PFSK-1 (cell line): Measurements from ENCODE around the gene ST8SIA5.

Experiments used
- POLR2AphosphoS5 ChIP-seq: IDR thresholded peaks from 2 replicates; pipeline ENCODE4 v1.6.1; 2012; ENCODE audit warnings: low read depth, mild to moderate bottlenecking, control low read depth, low read length, moderate library complexity
- TF ChIP-seq, protein P1 (sequence below), 2 experiments: IDR thresholded peaks; 2 replicates each; pipeline versions ENCODE4 v1.6.1 to v1.8.0; 2011 to 2012; ENCODE audit warnings: low read depth in 2 of 2, low read length in 2 of 2, control low read depth in 1 of 2, inconsistent platforms in 1 of 2, mild to moderate bottlenecking in 1 of 2, moderate library complexity in 1 of 2; ENCODE audit not compliant: insufficient read depth in 1 of 2

DNA sequence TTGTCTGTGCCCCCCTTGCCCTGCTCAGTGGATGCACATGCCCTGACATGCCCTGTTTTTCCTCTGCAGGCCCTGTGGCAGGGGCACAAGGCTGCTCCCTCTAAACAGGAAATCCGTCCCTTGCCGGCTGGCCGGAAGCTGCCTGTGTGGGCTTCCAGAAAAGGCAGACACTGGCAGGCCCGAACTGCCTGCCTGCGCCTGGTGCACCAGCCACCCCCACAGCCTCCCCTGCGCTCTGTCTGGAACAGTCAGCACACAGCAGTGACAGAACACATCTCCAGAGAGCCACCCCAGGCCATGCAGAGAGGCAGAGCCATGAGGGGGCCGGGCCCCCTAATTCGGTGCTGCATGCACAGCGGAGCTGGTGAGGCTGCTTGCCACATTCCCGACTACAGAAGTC is 133.3 kb downstream of the ST8SIA5 start:
- TF ChIP-seq POLR2AphosphoS5, result no peak
- TF ChIP-seq, protein P1, sequence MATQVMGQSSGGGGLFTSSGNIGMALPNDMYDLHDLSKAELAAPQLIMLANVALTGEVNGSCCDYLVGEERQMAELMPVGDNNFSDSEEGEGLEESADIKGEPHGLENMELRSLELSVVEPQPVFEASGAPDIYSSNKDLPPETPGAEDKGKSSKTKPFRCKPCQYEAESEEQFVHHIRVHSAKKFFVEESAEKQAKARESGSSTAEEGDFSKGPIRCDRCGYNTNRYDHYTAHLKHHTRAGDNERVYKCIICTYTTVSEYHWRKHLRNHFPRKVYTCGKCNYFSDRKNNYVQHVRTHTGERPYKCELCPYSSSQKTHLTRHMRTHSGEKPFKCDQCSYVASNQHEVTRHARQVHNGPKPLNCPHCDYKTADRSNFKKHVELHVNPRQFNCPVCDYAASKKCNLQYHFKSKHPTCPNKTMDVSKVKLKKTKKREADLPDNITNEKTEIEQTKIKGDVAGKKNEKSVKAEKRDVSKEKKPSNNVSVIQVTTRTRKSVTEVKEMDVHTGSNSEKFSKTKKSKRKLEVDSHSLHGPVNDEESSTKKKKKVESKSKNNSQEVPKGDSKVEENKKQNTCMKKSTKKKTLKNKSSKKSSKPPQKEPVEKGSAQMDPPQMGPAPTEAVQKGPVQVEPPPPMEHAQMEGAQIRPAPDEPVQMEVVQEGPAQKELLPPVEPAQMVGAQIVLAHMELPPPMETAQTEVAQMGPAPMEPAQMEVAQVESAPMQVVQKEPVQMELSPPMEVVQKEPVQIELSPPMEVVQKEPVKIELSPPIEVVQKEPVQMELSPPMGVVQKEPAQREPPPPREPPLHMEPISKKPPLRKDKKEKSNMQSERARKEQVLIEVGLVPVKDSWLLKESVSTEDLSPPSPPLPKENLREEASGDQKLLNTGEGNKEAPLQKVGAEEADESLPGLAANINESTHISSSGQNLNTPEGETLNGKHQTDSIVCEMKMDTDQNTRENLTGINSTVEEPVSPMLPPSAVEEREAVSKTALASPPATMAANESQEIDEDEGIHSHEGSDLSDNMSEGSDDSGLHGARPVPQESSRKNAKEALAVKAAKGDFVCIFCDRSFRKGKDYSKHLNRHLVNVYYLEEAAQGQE (IDR thresholded peaks at IDR 0.05; ENCODE audit: insufficient read depth in 1 of 2, low read depth in 2 of 2, low read length in 2 of 2), result no peak
